HEK293 (cell line): ENCODE measurements around the gene FADS6.

ENCODE experiments used
- IKZF3 ChIP-seq: fragments of 450-650 bp; IDR thresholded peaks from 2 replicates; pipeline ENCODE4 v1.5.0; 2018; ENCODE audit warnings: missing biosample characterization, mild to moderate bottlenecking, missing genetic modification characterization, moderate library complexity
- KLF1 ChIP-seq: fragments of 450-650 bp; formaldehyde crosslinking; IDR thresholded peaks from 2 replicates; pipeline ENCODE4 v1.5.1; 2016; ENCODE audit warnings: missing biosample characterization, missing genetic modification characterization
- PRDM2 ChIP-seq: fragments of 450-650 bp; formaldehyde crosslinking; IDR thresholded peaks from 2 replicates; pipeline ENCODE4 v1.5.1; 2016; ENCODE audit warnings: missing biosample characterization, missing genetic modification characterization, borderline replicate concordance
- ZBTB10 ChIP-seq: fragments of 450-650 bp; formaldehyde crosslinking; IDR thresholded peaks from 2 replicates; pipeline ENCODE4 v1.5.1; 2016; ENCODE audit warnings: missing biosample characterization, missing genetic modification characterization
- ZBTB44 ChIP-seq: fragments of 450-650 bp; IDR thresholded peaks from 2 replicates; pipeline ENCODE4 v1.5.1; 2018; ENCODE audit warnings: missing biosample characterization, mild to moderate bottlenecking, missing genetic modification characterization
- ZBTB8A ChIP-seq: fragments of 450-650 bp; formaldehyde crosslinking; IDR thresholded peaks from 2 replicates; pipeline ENCODE4 v1.5.1; 2016; ENCODE audit warnings: missing biosample characterization, missing genetic modification characterization
- ZEB2 ChIP-seq: fragments of 450-650 bp; formaldehyde crosslinking; IDR thresholded peaks from 2 replicates; pipeline ENCODE4 v1.5.1; 2016; ENCODE audit warnings: missing biosample characterization, missing genetic modification characterization
- ZFHX2 ChIP-seq: fragments of 450-650 bp; formaldehyde crosslinking; conservative IDR thresholded peaks from 2 replicates; pipeline ENCODE4 v1.5.1; 2016; ENCODE audit warnings: missing biosample characterization, missing genetic modification characterization
- ZNF121 ChIP-seq: fragments of 450-650 bp; formaldehyde crosslinking; IDR thresholded peaks from 2 replicates; pipeline ENCODE4 v1.5.1; 2016; ENCODE audit warnings: missing biosample characterization, missing genetic modification characterization
- ZNF133 ChIP-seq: fragments of 450-650 bp; formaldehyde crosslinking; IDR thresholded peaks from 2 replicates; pipeline ENCODE4 v1.5.1; 2016; ENCODE audit warnings: missing biosample characterization, missing genetic modification characterization
- ZNF146 ChIP-seq: fragments of 450-650 bp; formaldehyde crosslinking; IDR thresholded peaks from 2 replicates; pipeline ENCODE4 v1.5.1; 2016; ENCODE audit warnings: missing biosample characterization, missing genetic modification characterization
- ZNF169 ChIP-seq: fragments of 450-650 bp; formaldehyde crosslinking; IDR thresholded peaks from 2 replicates; pipeline ENCODE4 v1.5.1; 2016; ENCODE audit warnings: missing biosample characterization, missing genetic modification characterization
- ZNF248 ChIP-seq: fragments of 450-650 bp; formaldehyde crosslinking; IDR thresholded peaks from 2 replicates; pipeline ENCODE4 v1.5.1; 2017; ENCODE audit warnings: missing biosample characterization, missing genetic modification characterization
- ZNF600 ChIP-seq: fragments of 450-650 bp; formaldehyde crosslinking; IDR thresholded peaks from 2 replicates; pipeline ENCODE4 v1.5.1; 2016; ENCODE audit warnings: missing biosample characterization, missing genetic modification characterization
- ZNF624 ChIP-seq: fragments of 450-650 bp; formaldehyde crosslinking; IDR thresholded peaks from 2 replicates; pipeline ENCODE4 v1.5.1; 2017; ENCODE audit warnings: missing biosample characterization, missing genetic modification characterization
- ZNF629 ChIP-seq: fragments of 450-650 bp; formaldehyde crosslinking; IDR thresholded peaks from 2 replicates; pipeline ENCODE4 v1.5.1; 2017; ENCODE audit warnings: missing biosample characterization, missing genetic modification characterization
- ZNF785 ChIP-seq: fragments of 450-650 bp; formaldehyde crosslinking; IDR thresholded peaks from 2 replicates; pipeline ENCODE4 v1.5.1; 2016; ENCODE audit warnings: missing biosample characterization, missing genetic modification characterization
- ZNF843 ChIP-seq: fragments of 450-650 bp; formaldehyde crosslinking; IDR thresholded peaks from 2 replicates; pipeline ENCODE4 v1.5.1; 2016; ENCODE audit warnings: missing biosample characterization, missing genetic modification characterization
- ZXDB ChIP-seq: fragments of 450-650 bp; formaldehyde crosslinking; IDR thresholded peaks from 2 replicates; pipeline ENCODE4 v1.5.1; 2016; ENCODE audit warnings: missing biosample characterization, missing genetic modification characterization
- TF ChIP-seq, protein P1 (sequence below): fragments of 450-650 bp; formaldehyde crosslinking; IDR thresholded peaks from 2 replicates; pipeline ENCODE4 v1.5.1; 2016; ENCODE audit warnings: missing biosample characterization, missing genetic modification characterization
- TF ChIP-seq, protein P2 (sequence below): fragments of 450-650 bp; formaldehyde crosslinking; IDR thresholded peaks from 2 replicates; pipeline ENCODE4 v1.5.1; 2016; ENCODE audit warnings: missing biosample characterization, missing genetic modification characterization
- TF ChIP-seq, protein P3 (sequence below): fragments of 450-650 bp; formaldehyde crosslinking; IDR thresholded peaks from 2 replicates; pipeline ENCODE4 v1.5.1; 2016; ENCODE audit warnings: missing biosample characterization, missing genetic modification characterization

The FADS6 gene

GRCh38 chr17:74872313-74873036, 21.0 kb downstream of the FADS6 start, which contains the start of gene FDXR (continued):
- peak; percentile 87; the same call in 1 of the 2 replicates for TF ChIP-seq PRDM2 (tag by site-specific recombination)
- TF ChIP-seq ZNF600 (tag by site-specific recombination), result peak; percentile 80
- TF ChIP-seq ZNF629, result no peak
- 0 out of 2 replicates have a peak, but pooled peaks have one; percentile 36 for TF ChIP-seq KLF1 (tag by site-specific recombination)
- TF ChIP-seq ZBTB10 (tag by site-specific recombination), result peak; percentile 80
- 0 out of 2 replicates have a peak, but pooled peaks have one; percentile 48 for TF ChIP-seq ZBTB8A (tag by site-specific recombination)
- TF ChIP-seq ZNF146 (tag by site-specific recombination), result no peak
- no peak for TF ChIP-seq ZNF248 (tag by site-specific recombination)
- TF ChIP-seq ZNF169 (tag by site-specific recombination), result no peak
- peak; percentile 60; the same call in 1 of the 2 replicates for TF ChIP-seq ZNF843 (tag by site-specific recombination)
- 0 out of 2 replicates have a peak, but pooled peaks have one; percentile 30 for TF ChIP-seq ZEB2
- TF ChIP-seq ZNF121 (tag by site-specific recombination), result no peak
- TF ChIP-seq ZNF624 (tag by site-specific recombination), result no peak
- TF ChIP-seq ZBTB44 (tag by site-specific recombination), result no peak
- TF ChIP-seq ZXDB (tag by site-specific recombination), result no peak
- no peak for TF ChIP-seq IKZF3 (tag by site-specific recombination)
- no peak for TF ChIP-seq ZNF785 (tag by site-specific recombination)
- peak; percentile 26; the same call in 1 of the 2 replicates for TF ChIP-seq ZNF133 (tag by site-specific recombination)
- TF ChIP-seq, protein P1, sequence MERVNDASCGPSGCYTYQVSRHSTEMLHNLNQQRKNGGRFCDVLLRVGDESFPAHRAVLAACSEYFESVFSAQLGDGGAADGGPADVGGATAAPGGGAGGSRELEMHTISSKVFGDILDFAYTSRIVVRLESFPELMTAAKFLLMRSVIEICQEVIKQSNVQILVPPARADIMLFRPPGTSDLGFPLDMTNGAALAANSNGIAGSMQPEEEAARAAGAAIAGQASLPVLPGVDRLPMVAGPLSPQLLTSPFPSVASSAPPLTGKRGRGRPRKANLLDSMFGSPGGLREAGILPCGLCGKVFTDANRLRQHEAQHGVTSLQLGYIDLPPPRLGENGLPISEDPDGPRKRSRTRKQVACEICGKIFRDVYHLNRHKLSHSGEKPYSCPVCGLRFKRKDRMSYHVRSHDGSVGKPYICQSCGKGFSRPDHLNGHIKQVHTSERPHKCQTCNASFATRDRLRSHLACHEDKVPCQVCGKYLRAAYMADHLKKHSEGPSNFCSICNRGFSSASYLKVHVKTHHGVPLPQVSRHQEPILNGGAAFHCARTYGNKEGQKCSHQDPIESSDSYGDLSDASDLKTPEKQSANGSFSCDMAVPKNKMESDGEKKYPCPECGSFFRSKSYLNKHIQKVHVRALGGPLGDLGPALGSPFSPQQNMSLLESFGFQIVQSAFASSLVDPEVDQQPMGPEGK (tag by site-specific recombination), result peak; percentile 49
- TF ChIP-seq, protein P2, sequence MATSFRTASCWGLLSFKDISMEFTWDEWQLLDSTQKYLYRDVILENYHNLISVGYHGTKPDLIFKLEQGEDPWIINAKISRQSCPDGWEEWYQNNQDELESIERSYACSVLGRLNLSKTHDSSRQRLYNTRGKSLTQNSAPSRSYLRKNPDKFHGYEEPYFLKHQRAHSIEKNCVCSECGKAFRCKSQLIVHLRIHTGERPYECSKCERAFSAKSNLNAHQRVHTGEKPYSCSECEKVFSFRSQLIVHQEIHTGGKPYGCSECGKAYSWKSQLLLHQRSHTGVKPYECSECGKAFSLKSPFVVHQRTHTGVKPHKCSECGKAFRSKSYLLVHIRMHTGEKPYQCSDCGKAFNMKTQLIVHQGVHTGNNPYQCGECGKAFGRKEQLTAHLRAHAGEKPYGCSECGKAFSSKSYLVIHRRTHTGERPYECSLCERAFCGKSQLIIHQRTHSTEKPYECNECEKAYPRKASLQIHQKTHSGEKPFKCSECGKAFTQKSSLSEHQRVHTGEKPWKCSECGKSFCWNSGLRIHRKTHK (tag by site-specific recombination), result no peak
- TF ChIP-seq, protein P3, sequence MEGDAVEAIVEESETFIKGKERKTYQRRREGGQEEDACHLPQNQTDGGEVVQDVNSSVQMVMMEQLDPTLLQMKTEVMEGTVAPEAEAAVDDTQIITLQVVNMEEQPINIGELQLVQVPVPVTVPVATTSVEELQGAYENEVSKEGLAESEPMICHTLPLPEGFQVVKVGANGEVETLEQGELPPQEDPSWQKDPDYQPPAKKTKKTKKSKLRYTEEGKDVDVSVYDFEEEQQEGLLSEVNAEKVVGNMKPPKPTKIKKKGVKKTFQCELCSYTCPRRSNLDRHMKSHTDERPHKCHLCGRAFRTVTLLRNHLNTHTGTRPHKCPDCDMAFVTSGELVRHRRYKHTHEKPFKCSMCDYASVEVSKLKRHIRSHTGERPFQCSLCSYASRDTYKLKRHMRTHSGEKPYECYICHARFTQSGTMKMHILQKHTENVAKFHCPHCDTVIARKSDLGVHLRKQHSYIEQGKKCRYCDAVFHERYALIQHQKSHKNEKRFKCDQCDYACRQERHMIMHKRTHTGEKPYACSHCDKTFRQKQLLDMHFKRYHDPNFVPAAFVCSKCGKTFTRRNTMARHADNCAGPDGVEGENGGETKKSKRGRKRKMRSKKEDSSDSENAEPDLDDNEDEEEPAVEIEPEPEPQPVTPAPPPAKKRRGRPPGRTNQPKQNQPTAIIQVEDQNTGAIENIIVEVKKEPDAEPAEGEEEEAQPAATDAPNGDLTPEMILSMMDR (tag by site-specific recombination), result peak; percentile 65; the same call in 1 of the 2 replicates
- TF ChIP-seq ZFHX2 (tag by site-specific recombination), result peak; percentile 84
